GM19025 (cell line): ENCODE measurements around the gene ZNF524.

Experiments
- ATAC-seq: cut with Tn5 transposase; IDR thresholded peaks from one replicate; pipeline ENCODE4 v1.9.1; 2021; ENCODE audit warnings: mild to moderate bottlenecking, low read depth, moderate library complexity; ENCODE audit not compliant: unreplicated experiment

Gene ZNF524

GRCh38 chr19:55640577-55641425 lies 40.7 kb downstream of the ZNF524 start, which contains the start of gene ZNF580:
TSS of gene ZNF580 (plus strand) at chr19:55641002. CDS start at chr19:55642509, 1,507 bp downstream.
- peak; percentile 32 for ATAC-seq

GRCh38 chr19:55641426-55642152 lies 41.5 kb downstream of the ZNF524 start:
- no peak for ATAC-seq

- ATAC-seq, result no peak
Measured at GRCh38 chr19:55642153-55643002, 42.3 kb downstream of the ZNF524 start.

- no peak for ATAC-seq
Measured at GRCh38 chr19:55643003-55643886, 43.2 kb downstream of the ZNF524 start, which contains the start of gene ZNF581. TSS of gene ZNF581 (plus strand) at chr19:55643649. CDS start at chr19:55644572, 923 bp downstream.

GRCh38 chr19:55643887-55644176 lies 43.7 kb downstream of the ZNF524 start:
- ATAC-seq, result no peak

- ATAC-seq, result no peak
Measured at GRCh38 chr19:55644191-55644833, 44.2 kb downstream of the ZNF524 start.

GRCh38 chr19:55644842-55645511 lies 44.9 kb downstream of the ZNF524 start:
- ATAC-seq, result no peak

- no peak for ATAC-seq
Measured at GRCh38 chr19:55645512-55645881, 45.4 kb downstream of the ZNF524 start.

- ATAC-seq, result no peak
Measured at GRCh38 chr19:55646889-55647731, 47.0 kb downstream of the ZNF524 start.

GRCh38 chr19:55647732-55648584 lies 47.9 kb downstream of the ZNF524 start, which contains the start of gene CCDC106:
TSS of gene CCDC106 (plus strand) at chr19:55648212. CDS start at chr19:55649047, 835 bp downstream.
- peak; percentile 40 for ATAC-seq

- ATAC-seq, result no peak
Measured at GRCh38 chr19:55648585-55649267, 48.6 kb downstream of the ZNF524 start.

GRCh38 chr19:55649268-55650125 lies 49.4 kb downstream of the ZNF524 start:
- no peak for ATAC-seq

- ATAC-seq, result no peak
Measured at GRCh38 chr19:55650126-55650557, 50.1 kb downstream of the ZNF524 start.

- ATAC-seq, result no peak
Measured at GRCh38 chr19:55650602-55651230, 50.6 kb downstream of the ZNF524 start.

- ATAC-seq, result no peak
Measured at GRCh38 chr19:55651236-55651635, 51.1 kb downstream of the ZNF524 start.
